HL-60 (cell line): Measurements from ENCODE around the gene CCDC40.

Experiments used
- GABPA ChIP-seq: IDR thresholded peaks from 2 replicates; pipeline ENCODE4 v1.6.1; 2012; ENCODE audit warnings: low read depth
- POLR2AphosphoS5 ChIP-seq: IDR thresholded peaks from 2 replicates; pipeline ENCODE4 v1.6.1; 2012; ENCODE audit warnings: low read depth
- SPI1 ChIP-seq: IDR thresholded peaks from 2 replicates; pipeline ENCODE4 v1.6.1; 2012; ENCODE audit warnings: low read depth, mild to moderate bottlenecking, borderline replicate concordance
- TF ChIP-seq, protein P1 (sequence below): IDR thresholded peaks from one replicate; pipeline ENCODE4 v1.5.1; 2011; ENCODE audit warnings: low read length, control low read depth, inconsistent platforms; ENCODE audit not compliant: insufficient read depth
- TF ChIP-seq, protein P2 (sequence below): IDR thresholded peaks from 2 replicates; pipeline ENCODE4 v1.6.1; 2012; ENCODE audit warnings: low read depth; ENCODE audit not compliant: insufficient replicate concordance

DNA sequence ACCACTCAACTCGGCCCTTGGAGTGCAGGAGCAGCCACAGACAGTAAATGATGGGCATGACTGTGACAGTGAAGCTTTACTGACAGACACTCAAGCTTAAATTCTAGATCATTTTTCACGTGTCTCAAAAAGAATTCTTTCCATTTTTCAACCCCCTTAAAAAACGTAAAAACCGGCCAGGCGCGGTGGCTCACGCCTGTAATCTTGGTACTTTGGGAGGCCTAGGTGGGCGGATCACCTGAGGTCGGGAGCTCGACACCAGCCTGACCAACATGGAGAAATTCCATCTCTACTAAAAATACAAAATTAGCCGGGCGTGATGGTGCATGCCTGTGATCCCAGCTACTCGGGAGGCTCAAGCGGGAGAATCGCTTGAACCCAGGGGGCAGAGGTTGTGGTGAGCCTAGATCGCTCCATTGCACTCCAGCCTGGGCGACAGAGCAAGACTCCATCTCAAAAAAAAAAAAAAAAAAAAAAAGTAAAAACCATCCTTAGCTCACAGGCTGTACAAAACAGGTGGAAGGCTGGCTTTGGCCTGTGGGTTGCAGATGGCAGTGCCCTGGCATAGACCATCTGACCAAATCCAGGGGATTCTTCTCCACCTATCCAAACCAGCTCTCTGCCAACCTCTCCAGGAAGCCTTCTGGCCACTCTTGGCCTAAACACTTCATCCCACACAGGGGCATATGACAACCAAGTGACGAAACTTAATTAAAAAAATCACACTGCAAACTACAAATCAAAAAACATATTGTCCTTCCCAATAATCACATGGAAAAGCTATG is 19.0 kb upstream of the CCDC40 start:
- TF ChIP-seq, protein P1, sequence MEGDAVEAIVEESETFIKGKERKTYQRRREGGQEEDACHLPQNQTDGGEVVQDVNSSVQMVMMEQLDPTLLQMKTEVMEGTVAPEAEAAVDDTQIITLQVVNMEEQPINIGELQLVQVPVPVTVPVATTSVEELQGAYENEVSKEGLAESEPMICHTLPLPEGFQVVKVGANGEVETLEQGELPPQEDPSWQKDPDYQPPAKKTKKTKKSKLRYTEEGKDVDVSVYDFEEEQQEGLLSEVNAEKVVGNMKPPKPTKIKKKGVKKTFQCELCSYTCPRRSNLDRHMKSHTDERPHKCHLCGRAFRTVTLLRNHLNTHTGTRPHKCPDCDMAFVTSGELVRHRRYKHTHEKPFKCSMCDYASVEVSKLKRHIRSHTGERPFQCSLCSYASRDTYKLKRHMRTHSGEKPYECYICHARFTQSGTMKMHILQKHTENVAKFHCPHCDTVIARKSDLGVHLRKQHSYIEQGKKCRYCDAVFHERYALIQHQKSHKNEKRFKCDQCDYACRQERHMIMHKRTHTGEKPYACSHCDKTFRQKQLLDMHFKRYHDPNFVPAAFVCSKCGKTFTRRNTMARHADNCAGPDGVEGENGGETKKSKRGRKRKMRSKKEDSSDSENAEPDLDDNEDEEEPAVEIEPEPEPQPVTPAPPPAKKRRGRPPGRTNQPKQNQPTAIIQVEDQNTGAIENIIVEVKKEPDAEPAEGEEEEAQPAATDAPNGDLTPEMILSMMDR = no peak
- TF ChIP-seq POLR2AphosphoS5 = no peak
- TF ChIP-seq, protein P2, sequence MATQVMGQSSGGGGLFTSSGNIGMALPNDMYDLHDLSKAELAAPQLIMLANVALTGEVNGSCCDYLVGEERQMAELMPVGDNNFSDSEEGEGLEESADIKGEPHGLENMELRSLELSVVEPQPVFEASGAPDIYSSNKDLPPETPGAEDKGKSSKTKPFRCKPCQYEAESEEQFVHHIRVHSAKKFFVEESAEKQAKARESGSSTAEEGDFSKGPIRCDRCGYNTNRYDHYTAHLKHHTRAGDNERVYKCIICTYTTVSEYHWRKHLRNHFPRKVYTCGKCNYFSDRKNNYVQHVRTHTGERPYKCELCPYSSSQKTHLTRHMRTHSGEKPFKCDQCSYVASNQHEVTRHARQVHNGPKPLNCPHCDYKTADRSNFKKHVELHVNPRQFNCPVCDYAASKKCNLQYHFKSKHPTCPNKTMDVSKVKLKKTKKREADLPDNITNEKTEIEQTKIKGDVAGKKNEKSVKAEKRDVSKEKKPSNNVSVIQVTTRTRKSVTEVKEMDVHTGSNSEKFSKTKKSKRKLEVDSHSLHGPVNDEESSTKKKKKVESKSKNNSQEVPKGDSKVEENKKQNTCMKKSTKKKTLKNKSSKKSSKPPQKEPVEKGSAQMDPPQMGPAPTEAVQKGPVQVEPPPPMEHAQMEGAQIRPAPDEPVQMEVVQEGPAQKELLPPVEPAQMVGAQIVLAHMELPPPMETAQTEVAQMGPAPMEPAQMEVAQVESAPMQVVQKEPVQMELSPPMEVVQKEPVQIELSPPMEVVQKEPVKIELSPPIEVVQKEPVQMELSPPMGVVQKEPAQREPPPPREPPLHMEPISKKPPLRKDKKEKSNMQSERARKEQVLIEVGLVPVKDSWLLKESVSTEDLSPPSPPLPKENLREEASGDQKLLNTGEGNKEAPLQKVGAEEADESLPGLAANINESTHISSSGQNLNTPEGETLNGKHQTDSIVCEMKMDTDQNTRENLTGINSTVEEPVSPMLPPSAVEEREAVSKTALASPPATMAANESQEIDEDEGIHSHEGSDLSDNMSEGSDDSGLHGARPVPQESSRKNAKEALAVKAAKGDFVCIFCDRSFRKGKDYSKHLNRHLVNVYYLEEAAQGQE = no peak
- TF ChIP-seq GABPA = no peak
- no peak for TF ChIP-seq SPI1
